GM23338 (cell line): ENCODE measurements around the gene ICAM5. TPM values are rescaled to one million over a fixed set of nuclear protein-coding genes. Genes with fewer than 3 reads are reported as not detected.

Experiments used
- ATAC-seq: fragments of 200-7000 bp; cut with Tn5 transposase; 3 replicates; pipeline ENCODE4 v1.9.1; 2020
- DNase-seq: peaks from one replicate; pipeline ENCODE4 v3.0.0-alpha.2; 2015; ENCODE audit warnings: low spot score
- H2AFZ ChIP-seq: fragments of 200-600 bp; sonication (generic); 2 replicates; pipeline ENCODE4 v1.8.0; 2016; ENCODE audit warnings: antibody characterized with exemption, mild to moderate bottlenecking, moderate library complexity
- H3F3A ChIP-seq: fragments of 200-600 bp; sonication (generic); replicated peaks from 2 replicates; pipeline ENCODE4 v1.8.0; 2017; ENCODE audit warnings: antibody characterized with exemption, mixed run types, low read depth
- H3K27ac ChIP-seq: fragments of 200-600 bp; sonication (generic); 2 replicates; pipeline ENCODE4 v1.6.1; 2016; ENCODE audit warnings: low read depth
- H3K27me3 ChIP-seq: fragments of 200-600 bp; sonication (generic); 2 replicates; pipeline ENCODE4 v1.8.0; 2016; ENCODE audit warnings: mild to moderate bottlenecking, mixed run types, moderate library complexity; ENCODE audit not compliant: insufficient read depth
- H3K36me3 ChIP-seq: fragments of 200-600 bp; sonication (generic); 2 replicates; pipeline ENCODE4 v1.8.0; 2016; ENCODE audit warnings: mild to moderate bottlenecking; ENCODE audit not compliant: insufficient read depth
- H3K4me1 ChIP-seq: fragments of 200-600 bp; sonication (generic); 2 replicates; pipeline ENCODE4 v1.8.0; 2016; ENCODE audit warnings: mild to moderate bottlenecking, moderate library complexity; ENCODE audit not compliant: insufficient read depth
- H3K4me2 ChIP-seq: fragments of 200-600 bp; sonication (generic); 2 replicates; pipeline ENCODE4 v1.7.1; 2017; ENCODE audit warnings: mixed run types
- H3K4me3 ChIP-seq: fragments of 200-600 bp; sonication (generic); 2 replicates; pipeline ENCODE4 v1.6.1; 2016; ENCODE audit warnings: mixed run types
- H3K79me2 ChIP-seq: fragments of 200-600 bp; sonication (generic); replicated peaks from 2 replicates; pipeline ENCODE4 v1.8.0; 2017; ENCODE audit warnings: mild to moderate bottlenecking; ENCODE audit not compliant: insufficient read depth
- H3K9me2 ChIP-seq: fragments of 200-600 bp; sonication (generic); 2 replicates; pipeline ENCODE4 v1.8.0; 2017; ENCODE audit not compliant: insufficient read depth
- H4K20me1 ChIP-seq: fragments of 200-600 bp; sonication (generic); replicated peaks from 2 replicates; pipeline ENCODE4 v1.8.0; 2017; ENCODE audit warnings: mild to moderate bottlenecking; ENCODE audit not compliant: insufficient read depth
- H3K27ac Mint-ChIP-seq: 2 replicates; pipeline ENCODE4 v1.8.0; 2020; ENCODE audit warnings: inconsistent platforms, mild to moderate bottlenecking, moderate library complexity, mixed read lengths
- H3K27me3 Mint-ChIP-seq: 3 replicates; pipeline ENCODE4 v1.8.0; 2022; ENCODE audit warnings: low read depth, mild to moderate bottlenecking, moderate library complexity, mixed read lengths, inconsistent platforms; ENCODE audit not compliant: insufficient read depth, poor library complexity
- H3K36me3 Mint-ChIP-seq: 3 replicates; pipeline ENCODE4 v1.8.0; 2021; ENCODE audit warnings: low read depth, mild to moderate bottlenecking, inconsistent platforms, moderate library complexity, mixed read lengths
- H3K4me1 Mint-ChIP-seq: 3 replicates; pipeline ENCODE4 v1.8.0; 2020; ENCODE audit warnings: mild to moderate bottlenecking, inconsistent platforms, mixed read lengths
- H3K4me3 Mint-ChIP-seq: 3 replicates; pipeline ENCODE4 v1.8.0; 2021; ENCODE audit warnings: moderate library complexity, mild to moderate bottlenecking, inconsistent platforms, mixed read lengths
- H3K9me3 Mint-ChIP-seq: 3 replicates; pipeline ENCODE4 v1.8.0; 2020; ENCODE audit warnings: moderate library complexity, mild to moderate bottlenecking, inconsistent platforms, mixed read lengths
- EZH2 ChIP-seq: fragments of 200-600 bp; sonication (generic); IDR thresholded peaks from one replicate; pipeline ENCODE4 v1.8.0; 2017; ENCODE audit warnings: antibody characterized with exemption, mild to moderate bottlenecking, low read depth; ENCODE audit not compliant: unreplicated experiment
- STAT1 ChIP-seq: IDR thresholded peaks from one replicate; pipeline ENCODE4 v1.6.1; 2016; ENCODE audit warnings: antibody characterized with exemption; ENCODE audit not compliant: unreplicated experiment
- ZNF331 ChIP-seq: fragments of 250-450 bp; sonication (Bioruptor Pico); IDR thresholded peaks from 2 replicates; pipeline ENCODE4 v1.5.0; 2020; ENCODE audit warnings: low read depth, mild to moderate bottlenecking, moderate library complexity
- polyA plus RNA-seq: library from polyadenylated mRNA; unstranded; fragments of >200 nt; fragmentation: Nextera tagmentation; extraction: Ambion mirVana; gene quantifications from 2 replicates; pipeline ENCODE4 v1.2.1, GENCODE V29; 2016
- total RNA-seq: library from RNA; depleted of rRNA; stranded (reverse); fragments of >200 nt; shearing (Covaris generic); gene quantifications from 2 replicates; pipeline ENCODE4 v1.2.3, GENCODE V29; 2014
- TF ChIP-seq, protein P1 (sequence below), 2 experiments: fragments of 200-600 bp in 1 of 2; sonication (generic) in 1 of 2; conservative IDR thresholded peaks; 2 replicates each; pipeline versions ENCODE4 v1.5.1 to v1.6.1; 2016 to 2017; ENCODE audit warnings: antibody characterized with exemption in 2 of 2, low read depth in 2 of 2, mild to moderate bottlenecking in 2 of 2, moderate library complexity in 1 of 2

ICAM5 gene
- total and polyA plus RNA-seq, 2 experiments from 2014 or later: 0.47 to 4.6 TPM

GRCh38 chr19:10269333-10270179 is 20.2 kb upstream of the ICAM5 start:
- no peaks in the 10 kb centered on the region for H3K9me2 ChIP-seq
- H3K27ac ChIP-seq: no peak overlapping the region
- H3K4me1 ChIP-seq: peaks cover 4% of the 10 kb centered on the region; the same call in 1 of the 2 replicates
- no peaks in the 10 kb centered on the region; the same call in 2 of the 3 replicates for H3K9me3 Mint-ChIP-seq
- H3K79me2 ChIP-seq: no peaks in the 10 kb centered on the region
- H3K36me3 Mint-ChIP-seq: no peaks in the 10 kb centered on the region
- peaks cover 43% of the 10 kb centered on the region for H3K27me3 Mint-ChIP-seq
- peaks cover 4% of the 10 kb centered on the region; the same call in 2 of the 3 replicates for H3K4me1 Mint-ChIP-seq
- peak; percentile 89 for DNase-seq
- H3K36me3 ChIP-seq: no peaks in the 10 kb centered on the region
- peak overlapping the region; percentile 53 for H3K4me3 ChIP-seq
- peaks cover 13% of the 10 kb centered on the region; the same call in 1 of the 2 replicates for H3F3A ChIP-seq
- H4K20me1 ChIP-seq: no peaks in the 10 kb centered on the region
- TF ChIP-seq, protein P1, sequence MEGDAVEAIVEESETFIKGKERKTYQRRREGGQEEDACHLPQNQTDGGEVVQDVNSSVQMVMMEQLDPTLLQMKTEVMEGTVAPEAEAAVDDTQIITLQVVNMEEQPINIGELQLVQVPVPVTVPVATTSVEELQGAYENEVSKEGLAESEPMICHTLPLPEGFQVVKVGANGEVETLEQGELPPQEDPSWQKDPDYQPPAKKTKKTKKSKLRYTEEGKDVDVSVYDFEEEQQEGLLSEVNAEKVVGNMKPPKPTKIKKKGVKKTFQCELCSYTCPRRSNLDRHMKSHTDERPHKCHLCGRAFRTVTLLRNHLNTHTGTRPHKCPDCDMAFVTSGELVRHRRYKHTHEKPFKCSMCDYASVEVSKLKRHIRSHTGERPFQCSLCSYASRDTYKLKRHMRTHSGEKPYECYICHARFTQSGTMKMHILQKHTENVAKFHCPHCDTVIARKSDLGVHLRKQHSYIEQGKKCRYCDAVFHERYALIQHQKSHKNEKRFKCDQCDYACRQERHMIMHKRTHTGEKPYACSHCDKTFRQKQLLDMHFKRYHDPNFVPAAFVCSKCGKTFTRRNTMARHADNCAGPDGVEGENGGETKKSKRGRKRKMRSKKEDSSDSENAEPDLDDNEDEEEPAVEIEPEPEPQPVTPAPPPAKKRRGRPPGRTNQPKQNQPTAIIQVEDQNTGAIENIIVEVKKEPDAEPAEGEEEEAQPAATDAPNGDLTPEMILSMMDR (conservative IDR thresholded peaks at IDR 0.05; ENCODE audit: low read depth in 2 of 2): peak; percentile 83 to 97
- no peak for TF ChIP-seq STAT1
- TF ChIP-seq EZH2: peak; percentile 21
- peak overlapping the region; percentile 77 for H3K4me2 ChIP-seq
- peak; percentile 69 for ATAC-seq
- no peak overlapping the region for H3K27ac Mint-ChIP-seq
- peak overlapping the region; percentile 65 for H3K4me3 Mint-ChIP-seq
- H2AFZ ChIP-seq: peak overlapping the region; percentile 93
- peaks cover 45% of the 10 kb centered on the region for H3K27me3 ChIP-seq

- ATAC-seq: peak; percentile 13
- peaks cover under 1% of the 10 kb centered on the region; the same call in 1 of the 3 replicates for H3K36me3 Mint-ChIP-seq
- peak overlapping the region; percentile 94 for H2AFZ ChIP-seq
- H3K79me2 ChIP-seq: no peaks in the 10 kb centered on the region
- TF ChIP-seq ZNF331 (CRISPR knock-in tag): no peak
- H3K27ac ChIP-seq: no peak overlapping the region
- peak; percentile 47 for DNase-seq
- H3K36me3 ChIP-seq: no peaks in the 10 kb centered on the region
- H3K4me3 Mint-ChIP-seq: peak overlapping the region; percentile 65
- no peaks in the 10 kb centered on the region for H4K20me1 ChIP-seq
- peaks cover 4% of the 10 kb centered on the region; the same call in 1 of the 2 replicates for H3K4me1 ChIP-seq
- H3K9me3 Mint-ChIP-seq: no peaks in the 10 kb centered on the region; the same call in 2 of the 3 replicates
- H3K4me2 ChIP-seq: peak overlapping the region; percentile 77
- H3K4me3 ChIP-seq: peak overlapping the region; percentile 53
- H3K4me1 Mint-ChIP-seq: peaks cover 4% of the 10 kb centered on the region; the same call in 2 of the 3 replicates
- H3K27ac Mint-ChIP-seq: no peak overlapping the region
- no peaks in the 10 kb centered on the region for H3K9me2 ChIP-seq
- peaks cover 45% of the 10 kb centered on the region for H3K27me3 ChIP-seq
- peaks cover 45% of the 10 kb centered on the region for H3K27me3 Mint-ChIP-seq
- peaks cover 13% of the 10 kb centered on the region; the same call in 1 of the 2 replicates for H3F3A ChIP-seq
Observed at GRCh38 chr19:10270180-10270615, 19.6 kb upstream of the ICAM5 start.
